ENCODE results near the gene TSC2. TPM values are rescaled to one million over a fixed set of nuclear protein-coding genes. Genes with fewer than 3 reads are reported as not detected.
"Not testable (repeated sequence)": the region's sequence is repeated elsewhere in the genome, so short reads cannot be mapped to it uniquely, and the experiment has no call there.

TSC2 gene
- total RNA-seq, 1 donor from 2014 or later: 241 TPM

GRCh38 chr16:2008009-2008526, 39.7 kb upstream of the TSC2 start:
- H3K9me3 Mint-ChIP-seq (ENCODE audit: low read depth): no peaks in the 10 kb centered on the region
- TF ChIP-seq, protein P1, sequence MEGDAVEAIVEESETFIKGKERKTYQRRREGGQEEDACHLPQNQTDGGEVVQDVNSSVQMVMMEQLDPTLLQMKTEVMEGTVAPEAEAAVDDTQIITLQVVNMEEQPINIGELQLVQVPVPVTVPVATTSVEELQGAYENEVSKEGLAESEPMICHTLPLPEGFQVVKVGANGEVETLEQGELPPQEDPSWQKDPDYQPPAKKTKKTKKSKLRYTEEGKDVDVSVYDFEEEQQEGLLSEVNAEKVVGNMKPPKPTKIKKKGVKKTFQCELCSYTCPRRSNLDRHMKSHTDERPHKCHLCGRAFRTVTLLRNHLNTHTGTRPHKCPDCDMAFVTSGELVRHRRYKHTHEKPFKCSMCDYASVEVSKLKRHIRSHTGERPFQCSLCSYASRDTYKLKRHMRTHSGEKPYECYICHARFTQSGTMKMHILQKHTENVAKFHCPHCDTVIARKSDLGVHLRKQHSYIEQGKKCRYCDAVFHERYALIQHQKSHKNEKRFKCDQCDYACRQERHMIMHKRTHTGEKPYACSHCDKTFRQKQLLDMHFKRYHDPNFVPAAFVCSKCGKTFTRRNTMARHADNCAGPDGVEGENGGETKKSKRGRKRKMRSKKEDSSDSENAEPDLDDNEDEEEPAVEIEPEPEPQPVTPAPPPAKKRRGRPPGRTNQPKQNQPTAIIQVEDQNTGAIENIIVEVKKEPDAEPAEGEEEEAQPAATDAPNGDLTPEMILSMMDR (IDR thresholded peaks at IDR 0.05; ENCODE audit: unreplicated experiment): no peak
- DNase-seq (ENCODE audit: low spot score, unreplicated experiment): no peak
- no peaks in the 10 kb centered on the region for H3K27me3 Mint-ChIP-seq
- H3K36me3 Mint-ChIP-seq (ENCODE audit: insufficient read depth): peaks cover 2% of the 10 kb centered on the region
- peak overlapping the region; percentile 72 for H3K4me3 Mint-ChIP-seq (ENCODE audit: low read depth)
- peaks cover 21% of the 10 kb centered on the region for H3K4me1 Mint-ChIP-seq (ENCODE audit: low read depth)
- H3K27ac Mint-ChIP-seq: peak overlapping the region; percentile 46

GRCh38 chr16:2008631-2009163, 39.1 kb upstream of the TSC2 start:
- Mint-ChIP-seq H3K4me3 (ENCODE audit: low read depth) (peak overlapping the region; percentile 72), H3K4me1 (ENCODE audit: low read depth) (peaks cover 21% of the 10 kb centered on the region), H3K27ac (peak overlapping the region; percentile 46), H3K27me3 (no peaks in the 10 kb centered on the region), H3K36me3 (ENCODE audit: insufficient read depth) (peaks cover 2% of the 10 kb centered on the region), H3K9me3 (ENCODE audit: low read depth) (no peaks in the 10 kb centered on the region)
- TF ChIP-seq, protein P1 (IDR thresholded peaks at IDR 0.05; ENCODE audit: unreplicated experiment): no peak
- no peak for DNase-seq (ENCODE audit: low spot score, unreplicated experiment)

- peaks cover 21% of the 10 kb centered on the region for H3K4me1 Mint-ChIP-seq (ENCODE audit: low read depth)
- no peaks in the 10 kb centered on the region for H3K9me3 Mint-ChIP-seq (ENCODE audit: low read depth)
- no peak overlapping the region for H3K27ac Mint-ChIP-seq
- TF ChIP-seq, protein P1 (IDR thresholded peaks at IDR 0.05; ENCODE audit: unreplicated experiment): no peak
- peaks cover 2% of the 10 kb centered on the region for H3K36me3 Mint-ChIP-seq (ENCODE audit: insufficient read depth)
- no peaks in the 10 kb centered on the region for H3K27me3 Mint-ChIP-seq
- no peak for DNase-seq (ENCODE audit: low spot score, unreplicated experiment)
- H3K4me3 Mint-ChIP-seq (ENCODE audit: low read depth): peak overlapping the region; percentile 72
These were observed 38.5 kb upstream of the TSC2 start for GRCh38 chr16:2009164-2009711.

- TF ChIP-seq, protein P1 (IDR thresholded peaks at IDR 0.05; ENCODE audit: unreplicated experiment): no peak
- peaks cover 2% of the 10 kb centered on the region for H3K36me3 Mint-ChIP-seq (ENCODE audit: insufficient read depth)
- peak within 1 kb of the TSS; percentile 95 for H3K27ac Mint-ChIP-seq
- peak; percentile 69 for DNase-seq (ENCODE audit: low spot score, unreplicated experiment)
- H3K9me3 Mint-ChIP-seq (ENCODE audit: low read depth): no peaks in the 10 kb centered on the region
- H3K27me3 Mint-ChIP-seq: no peaks in the 10 kb centered on the region
- peak within 1 kb of the TSS; percentile 87 for H3K4me3 Mint-ChIP-seq (ENCODE audit: low read depth)
- peaks cover 17% of the 10 kb centered on the region for H3K4me1 Mint-ChIP-seq (ENCODE audit: low read depth)
These were observed 37.8 kb upstream of the TSC2 start, which contains the start of gene ZNF598 for GRCh38 chr16:2009791-2010510. ZNF598 (minus strand) TSS chr16:2009821.

GRCh38 chr16:2011726-2012125, 36.1 kb upstream of the TSC2 start:
- not testable (repeated sequence) for H3K27ac Mint-ChIP-seq; DNase-seq (ENCODE audit: low spot score, unreplicated experiment); H3K9me3 Mint-ChIP-seq (ENCODE audit: low read depth); H3K27me3 Mint-ChIP-seq; H3K4me3 Mint-ChIP-seq (ENCODE audit: low read depth); H3K36me3 Mint-ChIP-seq (ENCODE audit: insufficient read depth)
- peaks cover 16% of the 10 kb centered on the region for H3K4me1 Mint-ChIP-seq (ENCODE audit: low read depth)
